ENCODE data around the gene PLD6.
"Not testable (repeated sequence)": the region's sequence is repeated elsewhere in the genome, so short reads cannot be mapped to it uniquely, and the experiment has no call there.

The PLD6 gene

GRCh38 chr17:17201271-17201670 lies 4.9 kb downstream of the PLD6 start:
- TF ChIP-seq, protein P1, sequence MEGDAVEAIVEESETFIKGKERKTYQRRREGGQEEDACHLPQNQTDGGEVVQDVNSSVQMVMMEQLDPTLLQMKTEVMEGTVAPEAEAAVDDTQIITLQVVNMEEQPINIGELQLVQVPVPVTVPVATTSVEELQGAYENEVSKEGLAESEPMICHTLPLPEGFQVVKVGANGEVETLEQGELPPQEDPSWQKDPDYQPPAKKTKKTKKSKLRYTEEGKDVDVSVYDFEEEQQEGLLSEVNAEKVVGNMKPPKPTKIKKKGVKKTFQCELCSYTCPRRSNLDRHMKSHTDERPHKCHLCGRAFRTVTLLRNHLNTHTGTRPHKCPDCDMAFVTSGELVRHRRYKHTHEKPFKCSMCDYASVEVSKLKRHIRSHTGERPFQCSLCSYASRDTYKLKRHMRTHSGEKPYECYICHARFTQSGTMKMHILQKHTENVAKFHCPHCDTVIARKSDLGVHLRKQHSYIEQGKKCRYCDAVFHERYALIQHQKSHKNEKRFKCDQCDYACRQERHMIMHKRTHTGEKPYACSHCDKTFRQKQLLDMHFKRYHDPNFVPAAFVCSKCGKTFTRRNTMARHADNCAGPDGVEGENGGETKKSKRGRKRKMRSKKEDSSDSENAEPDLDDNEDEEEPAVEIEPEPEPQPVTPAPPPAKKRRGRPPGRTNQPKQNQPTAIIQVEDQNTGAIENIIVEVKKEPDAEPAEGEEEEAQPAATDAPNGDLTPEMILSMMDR (IDR thresholded peaks at IDR 0.05; ENCODE audit: low read depth, low read length) = no peak
- no peak for DNase-seq
- no peak overlapping the region for H3K27ac ChIP-seq

GRCh38 chr17:17200831-17201230 lies 5.3 kb downstream of the PLD6 start:
- H3K4me3 ChIP-seq (ENCODE audit: low read depth, low read length) = no peak overlapping the region
- H3K27ac ChIP-seq = no peak overlapping the region
- H3K36me3 ChIP-seq = peaks cover 42% of the 10 kb centered on the region
- TF ChIP-seq, protein P1 (IDR thresholded peaks at IDR 0.05; ENCODE audit: low read depth, low read length) = no peak
- DNase-seq = no peak
- no peaks in the 10 kb centered on the region for H3K27me3 ChIP-seq (ENCODE audit: insufficient read depth, low read depth, severe bottlenecking)
- H3K9me3 ChIP-seq (ENCODE audit: severe bottlenecking) = no peaks in the 10 kb centered on the region

More at GRCh38 chr17:17201271-17201670, 4.9 kb downstream of the PLD6 start:
- peaks cover 3% of the 10 kb centered on the region for H3K9me3 ChIP-seq (ENCODE audit: severe bottlenecking)
- peaks cover 42% of the 10 kb centered on the region for H3K36me3 ChIP-seq
- no peaks in the 10 kb centered on the region for H3K27me3 ChIP-seq (ENCODE audit: insufficient read depth, low read depth, severe bottlenecking)
- no peak overlapping the region for H3K4me3 ChIP-seq (ENCODE audit: low read depth, low read length)

- no peaks in the 10 kb centered on the region for H3K27me3 ChIP-seq (ENCODE audit: insufficient read depth, low read depth, severe bottlenecking)
- H3K36me3 ChIP-seq = peaks cover 42% of the 10 kb centered on the region
- H3K9me3 ChIP-seq (ENCODE audit: severe bottlenecking) = no peaks in the 10 kb centered on the region
- TF ChIP-seq, protein P1 (IDR thresholded peaks at IDR 0.05; ENCODE audit: low read depth, low read length) = no peak
- no peak overlapping the region for H3K27ac ChIP-seq
- DNase-seq = no peak
- no peak overlapping the region for H3K4me3 ChIP-seq (ENCODE audit: low read depth, low read length)
These were observed 5.8 kb downstream of the PLD6 start for GRCh38 chr17:17200311-17200710.

DNA sequence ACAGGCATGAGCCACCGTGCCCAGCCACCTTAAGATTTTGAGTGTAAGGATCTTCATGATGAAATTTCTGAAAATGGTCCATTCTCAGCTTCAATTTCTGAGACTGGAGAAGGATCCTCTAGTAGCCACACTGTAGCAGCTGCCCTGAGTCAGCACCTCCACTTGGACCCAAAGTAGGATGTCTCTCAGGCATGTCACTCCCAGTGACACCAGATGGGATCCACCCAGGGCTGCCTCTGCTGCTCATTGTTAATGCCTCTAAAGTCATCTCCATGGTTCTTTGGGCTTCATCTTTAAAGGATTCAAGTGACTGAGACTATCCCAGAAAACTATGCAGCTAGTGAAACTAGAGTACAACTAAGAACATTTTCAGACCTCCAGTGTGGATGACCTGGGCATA lies 7.9 kb downstream of the PLD6 start:
- H3K9me3 ChIP-seq (ENCODE audit: severe bottlenecking) = no peaks in the 10 kb centered on the region
- H3K27me3 ChIP-seq (ENCODE audit: insufficient read depth, low read depth, severe bottlenecking) = no peaks in the 10 kb centered on the region
- H3K4me3 ChIP-seq (ENCODE audit: low read depth, low read length) = no peak overlapping the region
- H3K27ac ChIP-seq = no peak overlapping the region
- DNase-seq = no peak
- H3K36me3 ChIP-seq = peaks cover 27% of the 10 kb centered on the region
- TF ChIP-seq, protein P1 (IDR thresholded peaks at IDR 0.05; ENCODE audit: low read depth, low read length) = no peak

DNA sequence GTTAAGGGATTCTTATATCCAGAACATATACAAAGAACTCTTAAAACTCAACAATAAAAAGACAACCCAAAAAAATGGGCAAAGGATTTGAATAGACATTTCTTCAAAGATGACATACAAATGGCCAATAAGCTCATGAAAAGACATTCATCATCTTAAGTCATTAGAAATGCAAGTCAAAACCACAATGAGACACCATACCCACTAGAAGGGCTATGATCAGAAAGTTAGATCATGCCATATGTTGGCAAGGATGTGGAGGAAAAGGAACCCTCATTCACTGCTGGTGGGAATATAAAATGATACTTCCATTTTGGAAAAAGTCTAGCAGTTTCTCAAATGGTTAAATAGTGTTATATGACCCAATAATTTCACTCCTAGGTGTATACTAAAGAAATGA lies 9.4 kb downstream of the PLD6 start:
- no peak overlapping the region for H3K27ac ChIP-seq
- H3K4me3 ChIP-seq (ENCODE audit: low read depth, low read length) = no peak overlapping the region
- no peaks in the 10 kb centered on the region for H3K9me3 ChIP-seq (ENCODE audit: severe bottlenecking)
- peaks cover 12% of the 10 kb centered on the region for H3K36me3 ChIP-seq
- H3K27me3 ChIP-seq (ENCODE audit: insufficient read depth, low read depth, severe bottlenecking) = no peaks in the 10 kb centered on the region
- TF ChIP-seq, protein P1 (IDR thresholded peaks at IDR 0.05; ENCODE audit: low read depth, low read length) = no peak
- DNase-seq = no peak

DNA sequence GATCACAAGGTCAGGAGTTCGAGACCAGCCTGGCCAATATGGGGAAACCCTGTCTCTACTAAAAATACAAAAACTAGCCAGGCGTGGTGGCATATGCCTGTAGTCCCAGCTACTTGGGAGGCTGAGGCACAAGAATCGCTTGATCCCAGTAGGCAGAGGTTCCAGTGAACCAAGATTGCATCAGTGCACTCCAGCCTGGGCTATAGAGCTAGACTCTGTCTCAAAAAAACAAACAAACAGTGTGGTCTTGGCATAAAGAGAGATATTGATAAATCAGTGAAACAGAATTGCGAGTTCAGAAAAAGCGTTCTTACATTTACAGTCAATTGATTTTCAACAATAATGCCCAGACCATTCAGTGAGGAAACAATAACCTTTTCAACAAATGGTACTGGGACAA lies 10.7 kb downstream of the PLD6 start:
- DNase-seq; H3K9me3 ChIP-seq (ENCODE audit: severe bottlenecking); H3K4me3 ChIP-seq (ENCODE audit: low read depth, low read length); H3K27ac ChIP-seq; H3K36me3 ChIP-seq; H3K27me3 ChIP-seq (ENCODE audit: insufficient read depth, low read depth, severe bottlenecking): not testable (repeated sequence)

Data from WERI-Rb-1 (cell line).